K562 (cell line): ENCODE data around the gene DNAJC8. TPM values are rescaled to one million over a fixed set of nuclear protein-coding genes. Genes with fewer than 3 reads are reported as not detected.

Experiments
- ATF3 ChIP-seq, 2 experiments: fragments of 450-650 bp in 1 of 2; sonication (generic) in 1 of 2; formaldehyde crosslinking in 1 of 2; IDR thresholded peaks in 1 of 2; conservative IDR thresholded peaks in 1 of 2; 2 replicates each; pipeline versions ENCODE4 v1.6.1 to v1.8.1; 2016 to 2023; ENCODE audit warnings: mild to moderate bottlenecking in 2 of 2, moderate library complexity in 2 of 2, inconsistent platforms in 1 of 2, missing genetic modification reagents in 1 of 2
- ATF7 ChIP-seq: fragments of 450-650 bp; IDR thresholded peaks from 2 replicates; pipeline ENCODE4 v1.7.1; 2014; ENCODE audit warnings: mild to moderate bottlenecking, moderate library complexity
- CBX5 ChIP-seq: IDR thresholded peaks from 2 replicates; pipeline ENCODE4 v1.6.1; 2014; ENCODE audit warnings: low read depth, borderline replicate concordance
- CGGBP1 ChIP-seq: fragments of 250-450 bp; sonication (Bioruptor Pico); IDR thresholded peaks from 2 replicates; pipeline ENCODE4 v1.9.0; 2021; ENCODE audit warnings: mild to moderate bottlenecking
- DNMT1 ChIP-seq: fragments of 450-650 bp; IDR thresholded peaks from 2 replicates; pipeline ENCODE4 v1.6.1; 2016; ENCODE audit warnings: antibody characterized with exemption, mild to moderate bottlenecking
- ILF3 ChIP-seq: fragments of 450-650 bp; IDR thresholded peaks from 2 replicates; pipeline ENCODE4 v1.6.1; 2018; ENCODE audit warnings: antibody characterized with exemption, mild to moderate bottlenecking, moderate library complexity, borderline replicate concordance
- MAFG ChIP-seq: fragments of 450-650 bp; conservative IDR thresholded peaks from 2 replicates; pipeline ENCODE4 v1.6.1; 2016; ENCODE audit warnings: missing genetic modification characterization, missing compliant biosample characterization
- MAFK ChIP-seq: IDR thresholded peaks from 2 replicates; pipeline ENCODE4 v1.6.1; 2011; ENCODE audit warnings: low read length, improper control_type of control experiment
- MCM2 ChIP-seq: fragments of 450-650 bp; IDR thresholded peaks from 2 replicates; pipeline ENCODE4 v1.6.1; 2017; ENCODE audit warnings: low read depth, mild to moderate bottlenecking
- MCM5 ChIP-seq: fragments of 450-650 bp; IDR thresholded peaks from 2 replicates; pipeline ENCODE4 v1.6.1; 2016; ENCODE audit warnings: low read depth
- NCOA2 ChIP-seq, 2 experiments: fragments of 450-650 bp; IDR thresholded peaks; 2 replicates each; pipeline ENCODE4 v1.6.1; 2018; ENCODE audit warnings: mild to moderate bottlenecking in 2 of 2, moderate library complexity in 1 of 2; ENCODE audit not compliant: partially characterized antibody in 2 of 2
- PHB ChIP-seq: fragments of 250-450 bp; sonication (Bioruptor Pico); IDR thresholded peaks from 2 replicates; pipeline ENCODE4 v1.5.0; 2021
- PTTG1 ChIP-seq: fragments of 450-650 bp; IDR thresholded peaks from 2 replicates; pipeline ENCODE4 v1.6.1; 2016; ENCODE audit warnings: low read depth, mild to moderate bottlenecking, missing genetic modification characterization, missing compliant biosample characterization
- SMAD1 ChIP-seq: fragments of 150-350 bp; IDR thresholded peaks from 2 replicates; pipeline ENCODE4 v1.6.1; 2014; ENCODE audit warnings: low read length, low read depth; ENCODE audit not compliant: partially characterized antibody
- SOX6 ChIP-seq: fragments of 450-650 bp; IDR thresholded peaks from 2 replicates; pipeline ENCODE4 v1.6.1; 2014; ENCODE audit warnings: mild to moderate bottlenecking
- STAT6 ChIP-seq: sonication (generic); formaldehyde crosslinking; IDR thresholded peaks from 2 replicates; pipeline ENCODE4 v1.8.1; 2023; ENCODE audit warnings: mild to moderate bottlenecking, missing genetic modification reagents
- TAF15 ChIP-seq: fragments of 200-400 bp; formaldehyde crosslinking; IDR thresholded peaks from 2 replicates; pipeline ENCODE4 v1.6.1; 2017; ENCODE audit warnings: mild to moderate bottlenecking, low read depth, low read length, moderate library complexity
- TFE3 ChIP-seq: fragments of 450-650 bp; formaldehyde crosslinking; IDR thresholded peaks from 2 replicates; pipeline ENCODE4 v1.4.0; 2020; ENCODE audit warnings: mild to moderate bottlenecking, mixed read lengths
- ZNF253 ChIP-seq: fragments of 250-450 bp; sonication (Bioruptor Pico); conservative IDR thresholded peaks from 2 replicates; pipeline ENCODE4 v1.6.1; 2021; ENCODE audit warnings: mild to moderate bottlenecking
- ZNF282 ChIP-seq: sonication (generic); formaldehyde crosslinking; IDR thresholded peaks from 2 replicates; pipeline ENCODE4 v1.8.1; 2023; ENCODE audit warnings: missing genetic modification reagents
- ZNF449 ChIP-seq: fragments of 250-450 bp; sonication (Bioruptor Pico); IDR thresholded peaks from 2 replicates; pipeline ENCODE4 v1.8.0; 2022; ENCODE audit warnings: moderate library complexity, mild to moderate bottlenecking, inconsistent platforms
- ZNF778 ChIP-seq: fragments of 450-650 bp; formaldehyde crosslinking; IDR thresholded peaks from 2 replicates; pipeline ENCODE4 v1.4.0; 2020; ENCODE audit warnings: mild to moderate bottlenecking, moderate library complexity
- polyA plus RNA-seq, 8 experiments: library from polyadenylated mRNA; depleted of rRNA in 4 of 8; stranded (reverse) in 5 of 8; unstranded in 3 of 8; fragments of >200 nt; fragmentation: Nextera tagmentation in 2 of 8; fragmentation: Illumina TruSeq in 1 of 8; extraction: Ambion mirVana in 2 of 8; extraction: Trizol in 1 of 8; gene quantifications; 2 replicates each; pipeline versions ENCODE4 v1.2.1 to v1.2.3, GENCODE V29; 2011 to 2014; ENCODE audit warnings: inconsistent platforms in 1 of 8, missing spikeins in 1 of 8
- total RNA-seq, 7 experiments: library from RNA; depleted of rRNA in 6 of 7; stranded (reverse); fragments of >200 nt in 6 of 7; fragmentation: Illumina TruSeq in 2 of 7; extraction: Trizol in 2 of 7; gene quantifications; 2 replicates each; pipeline versions ENCODE4 v1.2.1 to v1.2.3, GENCODE V29; 2011 to 2021; ENCODE audit warnings: low replicate concordance in 1 of 7

DNAJC8 gene
- total and polyA plus RNA-seq, 9 of the 15 experiments (the other 6 are each of a cell fraction or from before 2014, with no cell fraction given), result 143 to 508 (median 209) TPM

- peak; percentile 98 for TF ChIP-seq ATF3 (IDR thresholded peaks at IDR 0.05)
- no peak for TF ChIP-seq ATF3 (CRISPR knock-in tag; conservative IDR thresholded peaks at IDR 0.05)
- no peak for TF ChIP-seq MAFG (tag)
- no peak for TF ChIP-seq PTTG1 (tag)
- no peak for TF ChIP-seq TAF15
- TF ChIP-seq ZNF778 (CRISPR knock-in tag), result no peak
- TF ChIP-seq MAFK, result no peak
- no peak for TF ChIP-seq ZNF282 (CRISPR knock-in tag)
- no peak for TF ChIP-seq SOX6
- no peak for TF ChIP-seq NCOA2 (IDR thresholded peaks at IDR 0.05; ENCODE audit: partially characterized antibody in 2 of 2)
- peak; percentile 70; the same call in 1 of the 2 replicates for TF ChIP-seq ZNF449 (CRISPR knock-in tag)
- TF ChIP-seq MCM2, result no peak
- TF ChIP-seq MCM5, result no peak
- no peak for TF ChIP-seq CBX5
- TF ChIP-seq TFE3 (CRISPR knock-in tag), result no peak
- no peak for TF ChIP-seq ZNF253 (CRISPR knock-in tag)
- no peak for TF ChIP-seq CGGBP1 (CRISPR knock-in tag)
- no peak for TF ChIP-seq ILF3
- no peak for TF ChIP-seq SMAD1
- TF ChIP-seq PHB, result no peak
- TF ChIP-seq STAT6, result no peak
- TF ChIP-seq DNMT1, result no peak
- peak; percentile 89; the same call in 1 of the 2 replicates for TF ChIP-seq ATF7
Measured at GRCh38 chr1:28249013-28249865, 16.4 kb upstream of the DNAJC8 start (continued).
